Measurements from ENCODE around the gene CDH22. TPM values are rescaled to one million over a fixed set of nuclear protein-coding genes. Genes with fewer than 3 reads are reported as not detected.

CDH22 gene
- total and polyA plus RNA-seq, 11 donors: 0.03 to 0.90 (median 0.48) TPM

DNA sequence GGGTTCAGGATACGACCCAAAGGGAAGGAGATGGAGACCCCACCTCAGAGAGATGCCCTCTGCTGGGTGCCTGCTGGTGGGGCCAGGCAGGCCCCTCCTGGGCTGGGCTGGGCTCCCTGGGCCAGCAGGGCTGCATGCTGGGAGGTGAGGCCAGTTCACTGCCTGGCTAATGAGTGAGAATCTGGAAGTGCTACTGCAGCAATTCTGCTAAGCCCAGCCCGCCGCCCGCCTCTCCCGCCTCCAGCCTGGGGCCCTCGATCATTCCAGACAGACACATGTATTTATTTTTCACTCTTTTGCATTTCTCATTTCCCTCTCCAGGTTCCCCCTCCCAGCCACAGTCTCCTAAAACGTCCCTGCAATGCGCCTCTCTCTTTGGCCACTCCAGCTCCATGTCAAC is 79.6 kb downstream of the CDH22 start:
- peaks cover 0 to 31% (median 8%) of the 10 kb centered on the region in 9 donors for H3K27me3 ChIP-seq

DNA sequence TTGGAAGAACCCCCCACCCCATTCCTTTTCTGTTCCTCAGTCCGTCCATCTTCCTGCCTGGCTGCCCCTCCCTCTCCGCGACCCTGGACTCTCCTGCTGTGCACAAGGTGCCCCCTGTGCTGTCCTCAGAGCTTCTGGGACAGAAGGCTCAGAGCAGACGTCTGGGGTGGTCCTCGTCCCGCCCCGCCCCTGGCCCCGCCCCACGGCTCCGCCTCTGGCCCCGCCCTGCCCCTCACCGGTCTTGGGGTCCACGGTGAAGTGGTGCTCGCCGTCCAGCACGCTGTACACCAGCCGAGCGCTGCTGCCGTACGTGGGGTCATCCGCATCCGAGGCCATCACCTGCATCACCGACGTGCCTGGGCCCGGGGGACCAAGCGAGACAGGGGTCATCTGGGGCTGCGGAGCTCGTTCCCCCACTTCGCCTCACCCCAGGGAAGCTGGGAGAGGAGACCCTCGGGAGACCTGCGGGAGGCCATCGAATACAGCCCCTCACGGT is 81.0 kb downstream of the CDH22 start:
- H3K36me3 ChIP-seq: no peaks in the 10 kb centered on the region
- H3K27ac ChIP-seq: no peak overlapping the region
- intact Hi-C loops (cut with DNase I): no loop called here
- TF ChIP-seq POLR2A (IDR thresholded peaks at IDR 0.05): no peak
- TF ChIP-seq, protein P1, sequence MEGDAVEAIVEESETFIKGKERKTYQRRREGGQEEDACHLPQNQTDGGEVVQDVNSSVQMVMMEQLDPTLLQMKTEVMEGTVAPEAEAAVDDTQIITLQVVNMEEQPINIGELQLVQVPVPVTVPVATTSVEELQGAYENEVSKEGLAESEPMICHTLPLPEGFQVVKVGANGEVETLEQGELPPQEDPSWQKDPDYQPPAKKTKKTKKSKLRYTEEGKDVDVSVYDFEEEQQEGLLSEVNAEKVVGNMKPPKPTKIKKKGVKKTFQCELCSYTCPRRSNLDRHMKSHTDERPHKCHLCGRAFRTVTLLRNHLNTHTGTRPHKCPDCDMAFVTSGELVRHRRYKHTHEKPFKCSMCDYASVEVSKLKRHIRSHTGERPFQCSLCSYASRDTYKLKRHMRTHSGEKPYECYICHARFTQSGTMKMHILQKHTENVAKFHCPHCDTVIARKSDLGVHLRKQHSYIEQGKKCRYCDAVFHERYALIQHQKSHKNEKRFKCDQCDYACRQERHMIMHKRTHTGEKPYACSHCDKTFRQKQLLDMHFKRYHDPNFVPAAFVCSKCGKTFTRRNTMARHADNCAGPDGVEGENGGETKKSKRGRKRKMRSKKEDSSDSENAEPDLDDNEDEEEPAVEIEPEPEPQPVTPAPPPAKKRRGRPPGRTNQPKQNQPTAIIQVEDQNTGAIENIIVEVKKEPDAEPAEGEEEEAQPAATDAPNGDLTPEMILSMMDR (IDR thresholded peaks at IDR 0.05): no peak
- H3K4me1 ChIP-seq: peaks cover 0 to 14% (median 7%) of the 10 kb centered on the region in 12 donors
- ATAC-seq: no peak
- no peaks in the 10 kb centered on the region for H3K9me3 ChIP-seq
- DNase-seq: no peak
- H3K27me3 ChIP-seq: peaks cover 0 to 31% (median 8%) of the 10 kb centered on the region in 9 donors
- no peak overlapping the region for H3K4me3 ChIP-seq
- WGBS, 4 donors: 55 to 70% (median 60%) methylated on average over 31 to 33 of the region's 33 CpGs

More for the DNA sequence above, 79.6 kb downstream of the CDH22 start:
- no peaks in the 10 kb centered on the region for H3K9me3 ChIP-seq
- DNase-seq: no peak
- intact Hi-C loops (cut with DNase I): no loop called here
- H3K36me3 ChIP-seq: no peaks in the 10 kb centered on the region
- 58 to 72% (median 59%) methylated on average over 8 of the region's 8 CpGs for WGBS, 4 donors
- no peak for TF ChIP-seq POLR2A (IDR thresholded peaks at IDR 0.05)
- TF ChIP-seq, protein P1 (IDR thresholded peaks at IDR 0.05): no peak
- no peak for ATAC-seq
- H3K4me1 ChIP-seq: peaks cover 0 to 3% (median 0%) of the 10 kb centered on the region in 12 donors
- no peak overlapping the region for H3K4me3 ChIP-seq
- H3K27ac ChIP-seq: no peak overlapping the region

DNA sequence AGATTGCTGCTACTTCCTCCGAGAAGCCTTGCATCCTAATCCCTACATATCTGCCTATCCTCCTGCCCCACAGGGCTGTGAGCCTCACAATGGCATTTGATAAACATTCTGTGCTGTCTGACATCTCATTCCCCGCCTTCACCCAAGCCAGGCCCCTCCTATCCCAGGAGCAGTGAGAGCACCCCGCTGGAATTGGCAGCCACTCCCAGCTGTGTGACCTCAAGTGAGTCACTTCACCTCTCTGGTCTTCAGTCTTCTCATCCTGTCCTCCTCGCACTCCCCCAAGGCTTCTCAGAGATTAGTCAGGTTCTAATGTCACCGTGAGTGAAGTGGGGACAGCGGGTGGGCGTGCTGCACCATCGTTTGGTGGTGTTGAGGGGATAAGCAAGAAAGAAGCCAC is 81.7 kb downstream of the CDH22 start:
- no peak for ATAC-seq
- intact Hi-C loops (cut with DNase I): no loop called here
- H3K4me1 ChIP-seq: peaks cover 0 to 21% (median 7%) of the 10 kb centered on the region in 12 donors
- H3K9me3 ChIP-seq: no peaks in the 10 kb centered on the region
- DNase-seq: no peak
- H3K36me3 ChIP-seq: no peaks in the 10 kb centered on the region
- TF ChIP-seq, protein P1 (IDR thresholded peaks at IDR 0.05): no peak
- TF ChIP-seq POLR2A (IDR thresholded peaks at IDR 0.05): no peak
- peaks cover 0 to 31% (median 8%) of the 10 kb centered on the region in 9 donors for H3K27me3 ChIP-seq
- H3K4me3 ChIP-seq: no peak overlapping the region
- H3K27ac ChIP-seq: no peak overlapping the region
- 31 to 40% (median 35%) methylated on average over 8 of the region's 8 CpGs for WGBS, 4 donors

DNA sequence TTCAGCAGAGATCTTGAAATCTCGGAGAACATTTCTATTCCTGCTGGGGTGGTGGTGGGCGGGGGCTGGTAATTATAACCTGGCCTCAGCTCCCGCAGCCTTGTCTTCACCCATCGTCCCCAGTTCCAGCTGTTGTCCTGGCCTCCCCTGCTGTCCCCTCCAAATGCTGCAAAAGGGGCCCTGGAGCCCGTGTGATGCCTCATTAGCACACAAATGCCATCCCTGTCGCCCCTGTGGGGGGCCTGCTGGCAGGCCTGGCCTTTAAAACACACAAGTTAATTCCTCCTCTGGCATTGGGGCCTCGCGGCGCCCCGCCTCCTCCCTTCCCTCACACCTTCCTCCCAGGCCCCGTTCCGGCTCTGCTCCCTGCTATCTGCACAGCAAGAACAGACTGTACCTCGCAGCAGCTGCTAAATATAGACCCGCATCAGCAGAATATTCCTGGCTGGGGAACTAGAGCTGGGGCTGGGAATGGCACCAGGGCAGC is 85.7 kb downstream of the CDH22 start:
- TF ChIP-seq, protein P1 (IDR thresholded peaks at IDR 0.05): no peak
- TF ChIP-seq POLR2A (IDR thresholded peaks at IDR 0.05): no peak
- H3K27me3 ChIP-seq: peaks cover 0 to 31% (median 8%) of the 10 kb centered on the region in 9 donors
- intact Hi-C loops (cut with DNase I): loop anchor here in 1 of 10 donors (5.0 kb wide), 1 partner anchor 50 kb away; no protein-coding TSS in a partner anchor
- H3K27ac ChIP-seq: peak overlapping the region; percentile 62 to 97 (median 88)
- 9 to 17% (median 16%) methylated on average over 14 of the region's 14 CpGs for WGBS, 4 donors
- no peaks in the 10 kb centered on the region for H3K9me3 ChIP-seq
- no peaks in the 10 kb centered on the region for H3K36me3 ChIP-seq
- ATAC-seq (peak; percentile 95 to 98 (median 96)), DNase-seq (peak; percentile 75 to 92 (median 81))
- no peak overlapping the region for H3K4me3 ChIP-seq
- H3K4me1 ChIP-seq: peaks cover 0 to 29% (median 10%) of the 10 kb centered on the region in 12 donors
